Activated CD8-positive, alpha-beta memory T cell treated with anti-CD3 and anti-CD28 coated beads, Interleukin-2, amount 10 ng/mL, durations not matched to agents 7 days and 5 days (primary cell): ENCODE data around the gene TOB1. TPM values are rescaled to one million over a fixed set of nuclear protein-coding genes. Genes with fewer than 3 reads are reported as not detected.
"Not testable (repeated sequence)": the region's sequence is repeated elsewhere in the genome, so short reads cannot be mapped to it uniquely, and the experiment has no call there.

ENCODE experiments used
- ATAC-seq: fragments of 150-1000 bp; cut with Tn5 transposase; one replicate; pipeline ENCODE4 v1.10.0; 2021; ENCODE audit warnings: moderate library complexity
- CTCF ChIA-PET: fragments of 350-600 bp; sonication (Branson Sonifier 250); formaldehyde crosslinking; loops from one replicate; lab custom pipeline; 2021; ENCODE audit warnings: antibody characterized with exemption; lab: Charles Lee
- DNase-seq: peaks from one replicate; pipeline ENCODE4 v3.0.0-alpha.2; 2020
- H3K27ac Mint-ChIP-seq: one replicate; pipeline ENCODE4 v1.8.0; 2021; ENCODE audit warnings: mild to moderate bottlenecking, mixed read lengths
- H3K27me3 Mint-ChIP-seq: one replicate; pipeline ENCODE4 v1.8.0; 2021; ENCODE audit warnings: mixed read lengths
- H3K36me3 Mint-ChIP-seq: one replicate; pipeline ENCODE4 v1.8.0; 2021; ENCODE audit warnings: mild to moderate bottlenecking, mixed read lengths
- H3K4me1 Mint-ChIP-seq: one replicate; pipeline ENCODE4 v1.8.0; 2021; ENCODE audit warnings: mixed read lengths
- H3K4me3 Mint-ChIP-seq: one replicate; pipeline ENCODE4 v1.8.0; 2021; ENCODE audit warnings: mild to moderate bottlenecking, moderate library complexity, mixed read lengths
- H3K9me3 Mint-ChIP-seq: one replicate; pipeline ENCODE4 v1.8.0; 2022; ENCODE audit warnings: low read depth, mixed read lengths
- total RNA-seq, 2 experiments: library from RNA; stranded (reverse); gene quantifications; one replicate each; pipeline ENCODE4 v1.2.3, GENCODE V29; 2021

The TOB1 gene
- total RNA-seq, 2 experiments from 2014 or later, result 34.1 to 47.5 TPM

- Mint-ChIP-seq H3K9me3 (no peaks in the 10 kb centered on the region), H3K27me3 (peaks cover 16% of the 10 kb centered on the region), H3K4me1 (peaks cover 12% of the 10 kb centered on the region), H3K36me3 (no peaks in the 10 kb centered on the region), H3K27ac (no peak overlapping the region), H3K4me3 (no peak overlapping the region)
- CTCF ChIA-PET, result interaction anchor here (1.4 kb wide), 1 partner anchor 39 kb away, joined by 4 read pairs; no protein-coding TSS in a partner anchor
- no peak for DNase-seq
- no peak for ATAC-seq
These were observed 25.4 kb upstream of the TOB1 start for GRCh38 chr17:50891577-50891989.

- no peak overlapping the region for H3K4me3 Mint-ChIP-seq
- no peak for DNase-seq
- H3K27me3 Mint-ChIP-seq, result peaks cover 16% of the 10 kb centered on the region
- CTCF ChIA-PET, result interaction anchor here (1.4 kb wide), 1 partner anchor 38 kb away, joined by 4 read pairs; no protein-coding TSS in a partner anchor
- no peaks in the 10 kb centered on the region for H3K9me3 Mint-ChIP-seq
- H3K27ac Mint-ChIP-seq, result no peak overlapping the region
- peaks cover 14% of the 10 kb centered on the region for H3K4me1 Mint-ChIP-seq
- H3K36me3 Mint-ChIP-seq, result no peaks in the 10 kb centered on the region
- no peak for ATAC-seq
These were observed 24.7 kb upstream of the TOB1 start for GRCh38 chr17:50890675-50891516.

- Mint-ChIP-seq H3K4me1 (peaks cover 14% of the 10 kb centered on the region), H3K4me3 (no peak overlapping the region), H3K27me3 (peaks cover 14% of the 10 kb centered on the region), H3K9me3 (no peaks in the 10 kb centered on the region), H3K27ac (no peak overlapping the region), H3K36me3 (no peaks in the 10 kb centered on the region)
- CTCF ChIA-PET, result no interaction called here
- ATAC-seq (no peak), DNase-seq (no peak)
These were observed 23.5 kb upstream of the TOB1 start for GRCh38 chr17:50889528-50890118.

GRCh38 chr17:50887705-50888245, 21.6 kb upstream of the TOB1 start:
- CTCF ChIA-PET, result interaction anchor here (0.9 to 2.1 kb wide), 4 partner anchors 20 to 57 kb away, joined by 3 to 6 read pairs (median 4); partner anchors contain the start of gene TOB1
- Mint-ChIP-seq H3K9me3 (no peaks in the 10 kb centered on the region), H3K36me3 (no peaks in the 10 kb centered on the region), H3K27ac (no peak overlapping the region), H3K4me1 (peaks cover 16% of the 10 kb centered on the region), H3K4me3 (no peak overlapping the region), H3K27me3 (peaks cover 14% of the 10 kb centered on the region)
- DNase-seq (no peak), ATAC-seq (no peak)

GRCh38 chr17:50884439-50885311, 18.5 kb upstream of the TOB1 start:
- H3K36me3 Mint-ChIP-seq, result no peaks in the 10 kb centered on the region
- peaks cover 12% of the 10 kb centered on the region for H3K27me3 Mint-ChIP-seq
- CTCF ChIA-PET, result interaction anchor here (0.9 to 2.7 kb wide), 3 partner anchors 12 to 33 kb away, joined by 3 to 11 read pairs (median 4); partner anchors contain the start of gene TOB1
- no peaks in the 10 kb centered on the region for H3K9me3 Mint-ChIP-seq
- H3K27ac Mint-ChIP-seq, result no peak overlapping the region
- DNase-seq (no peak), ATAC-seq (no peak)
- H3K4me3 Mint-ChIP-seq, result no peak overlapping the region
- H3K4me1 Mint-ChIP-seq, result peaks cover 21% of the 10 kb centered on the region

GRCh38 chr17:50883850-50884438, 17.8 kb upstream of the TOB1 start:
- Mint-ChIP-seq H3K27me3 (peaks cover 8% of the 10 kb centered on the region), H3K4me3 (no peak overlapping the region), H3K36me3 (peaks cover 1% of the 10 kb centered on the region), H3K4me1 (peaks cover 21% of the 10 kb centered on the region), H3K9me3 (no peaks in the 10 kb centered on the region), H3K27ac (no peak overlapping the region)
- no peak for DNase-seq
- CTCF ChIA-PET, result interaction anchor here (1.1 to 2.7 kb wide), 3 partner anchors 11 to 73 kb away, joined by 3 to 11 read pairs (median 4); partner anchors contain the start of gene TOB1
- no peak for ATAC-seq

- ATAC-seq, result no peak
- peaks cover 2% of the 10 kb centered on the region for H3K36me3 Mint-ChIP-seq
- CTCF ChIA-PET, result interaction anchor here (1.3 to 2.7 kb wide), 2 partner anchors 10 to 74 kb away, joined by 4 to 11 read pairs; no protein-coding TSS in a partner anchor
- peaks cover 15% of the 10 kb centered on the region for H3K27me3 Mint-ChIP-seq
- no peaks in the 10 kb centered on the region for H3K9me3 Mint-ChIP-seq
- no peak overlapping the region for H3K27ac Mint-ChIP-seq
- peaks cover 19% of the 10 kb centered on the region for H3K4me1 Mint-ChIP-seq
- DNase-seq, result no peak
- H3K4me3 Mint-ChIP-seq, result no peak overlapping the region
These were observed 16.7 kb upstream of the TOB1 start for GRCh38 chr17:50882851-50883250.

- H3K27me3 Mint-ChIP-seq, result peaks cover 19% of the 10 kb centered on the region
- no peak for ATAC-seq
- CTCF ChIA-PET, result interaction anchor here (0.6 kb wide), 1 partner anchor 11 kb away, joined by 3 read pairs; no protein-coding TSS in a partner anchor
- H3K27ac Mint-ChIP-seq, result no peak overlapping the region
- peaks cover 2% of the 10 kb centered on the region for H3K36me3 Mint-ChIP-seq
- no peak for DNase-seq
- no peaks in the 10 kb centered on the region for H3K9me3 Mint-ChIP-seq
- peaks cover 7% of the 10 kb centered on the region for H3K4me1 Mint-ChIP-seq
- H3K4me3 Mint-ChIP-seq, result no peak overlapping the region
These were observed 15.0 kb upstream of the TOB1 start for GRCh38 chr17:50881182-50881581.

- no peak overlapping the region for H3K4me3 Mint-ChIP-seq
- CTCF ChIA-PET, result interaction anchor here (1.3 kb wide), 1 partner anchor 27 kb away, joined by 5 read pairs; no protein-coding TSS in a partner anchor
- DNase-seq (no peak), ATAC-seq (no peak)
- no peaks in the 10 kb centered on the region for H3K9me3 Mint-ChIP-seq
- H3K27ac Mint-ChIP-seq, result no peak overlapping the region
- peaks cover 2% of the 10 kb centered on the region for H3K36me3 Mint-ChIP-seq
- H3K27me3 Mint-ChIP-seq, result peaks cover 36% of the 10 kb centered on the region
- H3K4me1 Mint-ChIP-seq, result peaks cover 7% of the 10 kb centered on the region
These were observed 12.9 kb upstream of the TOB1 start for GRCh38 chr17:50879086-50879485.

GRCh38 chr17:50877838-50878237, 11.7 kb upstream of the TOB1 start:
- Mint-ChIP-seq H3K36me3 (peaks cover 2% of the 10 kb centered on the region), H3K4me1 (peaks cover 13% of the 10 kb centered on the region), H3K9me3 (no peaks in the 10 kb centered on the region), H3K4me3 (no peak overlapping the region), H3K27me3 (peaks cover 47% of the 10 kb centered on the region), H3K27ac (no peak overlapping the region)
- ATAC-seq, result no peak
- DNase-seq, result no peak
- CTCF ChIA-PET, result interaction anchor here (1.2 kb wide), 1 partner anchor 25 kb away, joined by 3 read pairs; no protein-coding TSS in a partner anchor

GRCh38 chr17:50877042-50877441, 10.9 kb upstream of the TOB1 start:
- H3K4me3 Mint-ChIP-seq, H3K27ac Mint-ChIP-seq, H3K9me3 Mint-ChIP-seq, H3K36me3 Mint-ChIP-seq, ATAC-seq, DNase-seq: not testable (repeated sequence)
- Mint-ChIP-seq H3K27me3 (peaks cover 46% of the 10 kb centered on the region), H3K4me1 (peaks cover 20% of the 10 kb centered on the region)
- CTCF ChIA-PET, result interaction anchor here (1.2 kb wide), 1 partner anchor 24 kb away, joined by 3 read pairs; no protein-coding TSS in a partner anchor

GRCh38 chr17:50875074-50875473, 8.9 kb upstream of the TOB1 start:
- no peak for DNase-seq
- Mint-ChIP-seq H3K4me3 (no peak overlapping the region), H3K9me3 (no peaks in the 10 kb centered on the region), H3K27me3 (peaks cover 48% of the 10 kb centered on the region), H3K4me1 (peaks cover 28% of the 10 kb centered on the region), H3K36me3 (peaks cover 2% of the 10 kb centered on the region), H3K27ac (no peak overlapping the region)
- CTCF ChIA-PET, result interaction anchor here (1.0 to 1.1 kb wide), 2 partner anchors 9 to 37 kb away, joined by 3 read pairs; partner anchors contain the start of gene TOB1
- no peak for ATAC-seq
